Stimulated activated CD4-positive, alpha-beta T cell treated with anti-CD3 and anti-CD28 coated beads, Interleukin-12 subunit alpha, Interleukin-12 subunit beta, amount 100 ng/mL, for 4 hours (primary cell): ENCODE data around the gene TCF12.

Experiments used
- DNase-seq: peaks from one replicate; pipeline ENCODE4 v3.0.0-alpha.2; 2020

Gene TCF12

DNA sequence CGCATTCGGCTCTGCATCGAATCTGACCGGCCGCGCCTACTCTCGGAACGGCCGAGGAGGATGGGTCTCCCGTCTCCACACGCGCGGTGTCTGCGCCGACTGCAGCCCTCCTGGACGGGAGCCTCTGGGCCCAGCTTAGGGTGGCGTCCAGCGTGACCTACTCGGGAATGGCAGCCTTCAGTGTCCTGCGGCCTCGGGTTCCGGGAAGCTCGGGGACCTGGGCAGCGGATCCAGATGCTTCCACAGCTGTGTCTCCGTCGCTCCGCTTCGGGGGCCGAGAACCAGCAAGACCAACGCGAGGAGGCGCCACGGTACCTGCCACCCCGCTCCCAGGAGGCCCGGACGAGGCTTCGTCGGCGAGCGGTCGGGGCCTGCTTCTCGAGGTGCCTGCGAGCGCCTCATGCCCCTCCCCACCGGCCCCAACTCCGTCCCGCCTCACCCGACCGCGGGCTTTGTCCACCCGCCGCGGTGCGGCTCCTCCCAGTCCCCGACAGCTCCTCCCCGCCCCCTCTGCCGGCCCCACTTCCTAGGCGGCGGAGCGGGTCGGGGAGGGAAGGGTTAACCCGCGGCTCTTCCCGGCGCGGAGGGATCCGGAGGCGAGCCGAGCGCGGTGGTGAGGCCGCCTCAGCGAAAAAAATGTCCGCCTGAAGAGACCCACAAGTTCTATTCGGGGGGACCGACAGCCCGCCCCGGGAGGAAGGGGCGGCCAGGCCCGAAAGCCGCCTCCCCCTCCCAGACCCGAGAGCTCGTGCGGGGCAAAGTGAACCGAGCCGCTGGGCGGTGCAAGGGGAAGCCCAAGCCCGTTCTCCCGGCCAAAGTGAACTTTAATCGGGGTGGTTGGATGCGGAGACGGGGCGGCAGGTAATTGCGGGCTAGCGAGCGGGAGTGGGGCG is at the start of gene TCF12:
Gene TCF12, plus strand, starts transcription at position 599 of the 893 bp plus-strand sequence. CDS start 1,270 bp downstream, outside the sequence.
- DNase-seq = peak; percentile 91

DNA sequence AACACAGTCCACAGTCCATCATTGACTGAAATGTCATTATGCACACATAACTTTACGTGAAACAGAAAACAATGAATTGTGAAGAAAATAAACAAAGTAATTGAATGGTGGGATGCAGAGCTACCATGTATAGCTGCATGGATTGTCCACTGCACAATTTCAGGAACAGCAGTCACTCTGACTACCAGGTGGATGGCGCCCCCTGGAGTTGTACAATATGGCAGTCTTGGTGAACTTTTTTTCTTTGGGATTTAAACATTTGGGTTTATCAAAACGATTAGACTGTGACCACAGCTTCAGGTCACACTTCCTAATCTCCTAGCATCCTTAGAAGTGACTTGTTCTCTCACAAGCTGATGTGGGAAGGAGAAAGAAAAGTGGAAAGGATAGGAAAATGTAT is 48.9 kb upstream of the TCF12 start:
- peak; percentile 13 for DNase-seq

DNA sequence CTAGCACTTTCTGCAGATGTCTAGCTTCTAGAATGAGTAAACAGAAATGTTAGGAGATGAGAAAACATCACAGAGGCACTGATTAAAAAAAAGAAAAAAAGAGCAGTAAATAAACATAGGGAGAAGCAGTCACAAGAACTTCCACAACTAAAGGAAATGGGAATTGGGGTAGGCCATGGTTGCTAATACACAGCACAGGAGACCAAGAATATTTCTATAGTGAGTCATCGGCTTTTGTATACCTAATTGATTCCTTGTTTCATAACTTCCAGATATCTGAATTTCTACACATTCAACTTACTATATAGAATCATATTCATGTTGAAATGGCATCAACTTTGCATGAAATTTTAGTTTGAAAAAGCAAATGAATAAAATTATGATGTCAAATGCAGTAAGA is 47.3 kb upstream of the TCF12 start:
- DNase-seq = no peak

DNA sequence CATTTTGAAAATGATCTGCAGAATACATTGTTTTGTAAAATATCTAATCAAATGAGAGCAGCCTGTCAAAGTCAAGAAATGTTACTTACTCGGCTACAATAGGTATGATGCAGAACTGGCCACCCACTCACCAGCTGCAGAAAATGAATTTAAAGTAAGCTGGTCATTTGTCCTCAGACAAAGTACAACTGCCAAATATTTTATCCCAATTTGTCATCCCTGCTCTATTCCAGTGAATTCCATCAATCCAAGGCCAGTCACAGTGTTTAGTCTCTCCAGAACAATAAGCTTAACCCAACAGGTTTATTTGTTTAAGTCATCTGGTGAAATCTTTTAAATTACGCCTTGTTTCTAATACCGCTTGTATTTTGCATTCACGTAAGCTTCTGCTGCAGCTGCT is 46.6 kb upstream of the TCF12 start:
- DNase-seq = no peak

DNA sequence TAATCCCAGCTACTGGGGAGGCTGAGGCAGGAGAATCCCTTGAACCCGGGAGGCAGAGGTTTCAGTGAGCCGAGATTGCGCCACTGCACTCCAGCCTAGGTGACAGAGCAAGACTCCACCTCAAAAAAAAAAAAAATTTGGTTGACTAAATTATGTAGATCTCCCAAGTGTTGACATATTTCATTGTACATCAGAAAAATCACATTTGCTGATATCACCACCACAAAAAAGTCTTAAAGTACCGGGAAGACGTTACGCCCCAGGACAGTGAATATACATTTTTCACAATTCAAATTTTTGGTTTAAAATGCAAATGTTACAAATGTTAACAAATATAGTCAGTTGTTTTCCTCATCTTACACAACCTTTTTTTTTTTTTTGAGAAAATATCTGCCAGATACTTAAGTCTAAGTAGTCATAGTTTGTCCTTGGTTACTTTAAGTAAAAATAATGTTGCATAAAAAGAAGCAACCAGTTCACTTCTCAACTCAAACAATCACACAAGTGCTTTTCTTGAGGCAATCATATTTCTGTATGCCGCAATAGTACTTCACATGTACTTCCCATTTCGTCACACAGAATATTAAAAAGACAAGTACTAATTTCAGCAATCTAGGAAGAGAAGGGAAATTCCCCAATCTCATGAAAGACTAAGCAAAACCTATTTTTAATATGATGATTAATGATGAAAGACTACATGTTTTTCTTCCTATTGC is 41.0 kb upstream of the TCF12 start:
- DNase-seq = no peak

DNA sequence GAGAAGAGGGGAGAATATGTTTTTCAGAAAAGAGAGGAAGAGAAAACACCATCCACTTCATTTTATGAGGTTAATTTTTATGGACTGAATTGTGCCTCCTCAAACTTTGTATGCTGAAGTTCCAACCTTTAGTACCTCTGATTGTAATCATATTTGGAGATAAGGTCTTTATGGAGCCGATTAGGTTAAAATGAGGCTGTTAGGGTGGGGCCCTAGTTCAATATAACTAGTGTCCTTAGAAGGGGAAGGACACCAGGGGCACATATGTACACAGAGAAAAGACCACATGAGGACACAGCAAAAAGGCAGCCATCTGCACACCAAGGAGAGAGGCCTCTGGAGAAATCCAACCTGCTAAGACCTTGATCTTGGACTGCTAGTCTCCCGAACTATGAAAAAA is 38.9 kb upstream of the TCF12 start:
- no peak for DNase-seq

DNA sequence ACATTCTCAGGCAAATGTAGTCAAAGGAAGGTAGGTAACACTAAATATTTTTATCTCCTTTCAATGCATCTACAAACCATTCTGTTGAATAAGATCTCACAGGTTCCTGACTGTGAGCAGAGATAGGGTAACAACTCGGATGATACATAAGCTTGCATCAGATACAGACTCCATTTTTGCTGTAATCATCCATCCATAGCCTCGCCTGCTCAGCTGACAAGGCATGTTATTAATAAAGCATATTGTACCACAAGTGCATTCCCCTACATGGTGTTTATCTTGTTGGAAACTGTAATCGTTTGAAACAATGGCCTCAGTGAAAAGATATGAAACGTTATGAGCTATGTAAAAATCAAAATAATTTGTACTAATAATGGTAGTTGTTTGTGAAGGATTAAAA is 35.4 kb upstream of the TCF12 start:
- DNase-seq = no peak

DNA sequence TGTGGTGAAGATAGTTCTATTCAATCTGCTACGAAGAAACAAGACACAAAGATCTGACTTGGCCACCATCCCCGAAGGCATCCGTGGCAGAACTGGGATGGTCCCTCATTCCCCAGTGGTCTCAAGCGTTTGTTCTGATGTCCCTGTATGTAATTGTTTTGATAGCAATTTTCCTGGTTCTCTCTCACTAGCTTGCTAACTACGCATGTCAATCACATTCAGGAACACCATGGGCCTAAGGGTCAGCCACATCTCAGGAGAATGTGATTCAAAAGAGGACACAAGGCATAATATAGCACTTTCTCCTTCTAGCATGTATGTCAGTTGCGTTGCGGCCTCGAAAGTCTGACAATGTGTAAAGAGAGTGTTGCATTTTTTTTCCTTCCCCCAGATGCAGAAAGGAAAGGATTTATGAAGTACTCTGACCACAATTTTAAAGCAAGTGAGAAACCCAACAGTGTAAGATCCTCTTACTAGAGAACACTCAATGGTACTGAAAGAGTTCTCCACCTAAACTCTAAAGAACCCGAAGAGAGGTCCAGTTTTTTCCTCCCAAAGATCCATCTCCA is 32.0 kb upstream of the TCF12 start:
- no peak for DNase-seq

DNA sequence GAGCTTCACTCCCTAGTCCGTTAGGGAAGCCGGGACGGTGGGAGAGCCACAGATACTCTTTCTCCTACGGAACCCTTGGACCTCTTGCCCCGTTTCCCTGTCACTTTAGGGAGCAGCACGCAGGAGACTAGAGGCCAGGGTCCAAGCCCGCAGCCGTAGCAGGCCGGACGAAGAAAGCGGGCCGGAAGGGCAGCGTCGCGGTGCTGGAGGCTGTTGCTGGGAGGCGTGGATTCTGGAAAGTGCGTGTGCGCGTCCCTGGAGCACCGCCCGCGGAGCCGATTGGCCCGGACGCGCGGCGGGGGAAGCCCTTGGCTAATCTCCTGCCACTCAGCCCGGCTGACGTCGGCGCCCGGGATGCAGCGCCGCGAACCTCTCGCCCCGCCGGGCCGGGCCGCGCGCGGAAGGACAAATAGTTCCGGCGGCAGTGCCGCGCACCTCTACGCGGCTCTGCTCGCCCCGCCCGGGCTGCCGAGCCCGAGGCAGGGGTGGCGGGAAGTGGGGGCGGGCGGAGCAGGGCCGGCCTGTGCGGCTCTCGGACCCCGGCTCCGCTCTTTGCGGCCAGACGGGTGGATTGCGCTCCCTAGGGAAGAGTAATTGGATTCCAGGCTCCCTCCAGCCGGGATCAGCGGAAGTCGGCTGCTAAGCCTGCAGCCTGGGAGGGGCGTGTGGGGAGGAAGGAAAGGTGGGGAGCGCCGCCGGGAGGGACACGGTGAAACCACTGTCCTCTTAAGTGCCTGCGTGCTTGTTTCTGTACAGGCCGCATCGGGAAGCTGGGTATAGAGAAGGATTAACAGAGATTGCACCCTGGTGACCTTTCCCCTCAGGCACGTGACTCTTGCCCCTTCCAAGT is 31.3 kb upstream of the TCF12 start:
- DNase-seq = peak; percentile 82

DNA sequence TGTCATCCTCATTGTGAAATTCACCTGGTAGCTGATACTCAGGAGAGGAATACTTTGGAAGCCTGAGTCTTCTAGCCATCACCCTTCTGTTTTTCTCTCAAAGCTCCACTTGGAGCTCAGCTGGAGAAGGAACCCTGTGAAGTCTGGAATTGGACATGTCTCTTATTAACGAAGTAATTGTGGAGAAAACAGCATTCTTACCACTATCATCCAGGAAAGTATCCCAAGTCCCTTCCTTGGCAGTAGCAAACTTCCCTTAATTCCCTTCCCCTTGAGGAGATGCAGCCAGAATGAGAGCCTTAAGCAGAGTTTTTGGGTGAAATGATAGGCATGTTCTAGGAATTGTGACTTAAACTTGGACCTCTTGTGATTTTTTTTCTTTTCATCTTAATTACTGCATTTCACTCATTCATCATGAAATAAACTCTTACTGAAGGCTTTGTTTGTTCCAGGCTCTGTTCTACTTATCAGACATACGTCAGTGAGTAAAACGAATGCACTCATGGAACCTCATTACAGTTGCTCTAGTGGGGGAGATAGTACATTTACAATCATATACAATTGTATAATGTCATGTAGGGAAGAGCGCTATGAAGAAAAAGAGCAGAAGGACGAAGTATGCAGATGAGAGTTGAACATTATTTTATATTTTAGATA is 30.5 kb upstream of the TCF12 start:
- no peak for DNase-seq

DNA sequence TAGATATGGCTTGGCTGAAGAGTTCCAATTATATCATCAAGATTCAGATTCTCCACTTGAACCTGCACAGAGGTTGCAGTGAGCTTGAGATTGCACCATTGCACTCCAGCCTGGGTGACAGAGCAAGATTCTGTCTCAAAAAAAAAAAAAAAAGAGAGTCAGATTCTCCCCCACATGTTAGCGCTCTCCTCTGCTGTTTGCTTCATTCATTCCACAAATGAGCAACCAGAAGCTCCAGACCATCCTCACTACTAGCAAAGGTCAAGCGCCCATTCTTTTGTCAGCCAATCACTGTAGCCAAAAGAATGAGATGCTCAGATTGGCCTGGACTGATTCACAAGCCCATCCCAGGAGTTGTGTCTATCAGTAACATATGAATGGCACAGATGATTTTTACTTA is 28.4 kb upstream of the TCF12 start:
- DNase-seq = no peak

DNA sequence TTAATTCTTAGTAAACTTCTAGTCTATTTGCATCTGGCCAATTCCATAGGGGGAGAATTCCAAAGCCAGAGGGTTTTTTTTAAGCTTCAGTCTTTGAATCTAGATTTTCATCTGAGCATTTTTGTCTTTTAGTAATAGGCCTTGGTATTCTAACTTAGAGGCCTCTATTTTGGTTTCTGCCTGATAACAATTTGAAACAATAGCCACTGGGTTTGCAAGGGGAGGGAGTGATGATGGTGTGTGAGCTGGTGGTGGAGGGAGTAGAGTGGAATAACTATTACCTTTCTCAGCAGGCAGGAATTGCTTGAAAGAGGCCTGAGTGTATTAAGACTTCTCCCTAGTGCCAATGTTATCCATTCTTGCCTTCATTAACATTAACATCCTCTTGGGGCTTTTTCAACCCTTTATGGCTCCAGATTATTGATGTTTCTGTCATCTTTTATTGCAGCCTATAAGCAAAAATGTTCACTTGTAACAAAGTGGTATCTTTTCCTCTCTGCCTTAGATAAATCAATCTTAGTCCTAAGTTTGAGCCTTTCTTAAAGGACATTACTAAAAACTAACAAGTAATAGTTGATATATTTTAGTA is 26.5 kb upstream of the TCF12 start:
- no peak for DNase-seq

DNA sequence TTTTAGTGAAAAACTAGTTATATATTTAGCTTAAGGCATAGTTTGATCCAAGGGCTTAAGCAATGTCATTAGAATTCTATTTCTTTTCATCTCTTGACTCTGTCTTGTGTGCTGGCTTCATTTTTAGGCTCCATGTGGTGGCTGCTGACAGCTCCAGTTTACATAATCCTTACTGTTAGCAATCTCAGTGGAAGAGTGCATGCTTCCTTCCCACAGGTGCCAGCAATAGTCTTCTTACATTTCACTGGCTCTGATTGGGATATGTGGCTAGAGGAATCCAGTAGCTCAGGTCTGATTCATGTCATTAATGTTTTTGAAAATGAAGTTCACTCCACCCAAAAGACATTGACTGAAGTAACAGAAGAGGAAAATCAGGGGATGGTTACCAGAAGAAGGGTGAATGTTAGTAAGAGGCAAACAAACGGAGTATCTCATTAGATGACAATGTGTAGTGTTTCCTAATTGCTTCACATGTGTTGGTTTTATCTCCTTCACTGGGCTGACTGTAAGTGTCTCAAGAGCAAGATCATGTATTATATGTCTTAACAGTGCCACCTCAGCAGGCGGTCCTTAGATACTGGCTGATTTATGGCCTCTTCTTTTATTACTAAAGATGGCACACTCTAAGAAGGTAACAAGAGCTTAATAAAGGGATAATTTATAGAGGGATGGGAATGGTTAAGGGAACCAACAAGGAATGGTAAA is 25.6 kb upstream of the TCF12 start:
- DNase-seq = no peak

DNA sequence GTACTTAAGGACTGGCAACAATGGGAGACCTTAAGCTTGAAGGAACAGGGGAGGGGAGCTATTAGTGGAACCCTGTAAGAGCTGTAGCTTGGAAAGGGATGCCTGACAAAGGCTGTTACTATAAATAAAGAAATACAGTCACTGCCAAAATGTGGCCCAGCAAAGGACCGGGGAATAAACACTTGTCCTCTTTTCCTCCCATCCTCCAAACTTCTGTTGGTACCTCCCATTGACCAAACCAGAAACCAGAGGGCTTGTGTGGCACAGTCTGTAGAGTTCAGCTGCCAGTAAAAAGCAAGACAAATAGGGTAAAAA is 25.1 kb upstream of the TCF12 start:
- no peak for DNase-seq

DNA sequence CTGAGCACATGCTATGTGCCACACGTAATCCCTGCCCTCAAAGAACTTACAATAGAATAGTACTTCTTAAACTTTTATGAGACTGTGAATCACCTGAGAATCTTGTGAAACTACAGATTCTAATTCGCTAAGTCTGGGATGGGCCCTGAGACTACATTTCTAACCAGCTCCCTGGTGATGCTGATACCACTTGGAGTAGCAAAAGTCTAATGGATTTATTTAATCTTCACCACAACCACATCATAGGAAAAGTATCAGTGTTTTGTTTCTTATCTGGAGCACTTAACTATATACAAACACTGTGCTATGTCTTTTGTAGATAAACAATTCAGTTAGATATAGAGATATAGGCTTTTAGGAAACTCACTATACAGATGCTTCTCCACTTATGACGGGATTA is 23.8 kb upstream of the TCF12 start:
- no peak for DNase-seq

DNA sequence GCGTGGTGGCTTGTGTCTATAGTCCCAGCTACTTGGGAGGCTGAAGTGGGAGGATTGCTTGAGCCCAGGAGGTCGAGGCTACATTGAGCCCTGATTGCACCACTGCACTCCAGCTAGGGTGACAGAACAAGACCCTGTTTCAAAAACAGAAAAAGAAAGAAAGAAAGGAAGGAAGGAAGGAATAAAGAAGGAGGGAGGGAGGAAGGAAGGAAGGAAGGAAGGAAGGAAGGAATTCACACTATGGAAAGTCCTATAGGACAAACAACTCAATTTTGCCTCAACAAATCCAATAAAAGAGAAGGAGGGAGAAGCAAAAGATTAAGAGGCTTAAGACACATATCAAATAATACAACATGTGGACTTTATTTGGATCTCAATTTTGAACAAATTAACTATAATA is 16.5 kb upstream of the TCF12 start:
- no peak for DNase-seq

DNA sequence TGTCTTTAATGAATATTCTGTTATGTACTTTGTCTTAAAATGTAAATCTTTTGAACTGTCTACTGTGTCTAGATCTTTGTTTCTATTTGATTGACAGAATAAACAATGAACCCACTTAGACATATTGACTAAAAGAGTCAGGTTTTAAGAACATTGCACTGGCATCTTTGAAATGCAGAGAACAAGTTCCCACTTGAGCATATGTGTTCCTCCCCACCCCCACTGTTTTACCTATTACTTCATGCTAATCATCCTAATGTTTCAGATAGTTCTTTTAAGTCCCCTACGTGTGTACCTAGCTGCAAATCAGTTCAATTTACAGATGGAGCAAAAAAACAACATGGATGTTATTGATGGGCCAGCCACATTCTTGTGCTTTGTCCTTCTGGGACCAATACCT is 11.7 kb upstream of the TCF12 start:
- no peak for DNase-seq

DNA sequence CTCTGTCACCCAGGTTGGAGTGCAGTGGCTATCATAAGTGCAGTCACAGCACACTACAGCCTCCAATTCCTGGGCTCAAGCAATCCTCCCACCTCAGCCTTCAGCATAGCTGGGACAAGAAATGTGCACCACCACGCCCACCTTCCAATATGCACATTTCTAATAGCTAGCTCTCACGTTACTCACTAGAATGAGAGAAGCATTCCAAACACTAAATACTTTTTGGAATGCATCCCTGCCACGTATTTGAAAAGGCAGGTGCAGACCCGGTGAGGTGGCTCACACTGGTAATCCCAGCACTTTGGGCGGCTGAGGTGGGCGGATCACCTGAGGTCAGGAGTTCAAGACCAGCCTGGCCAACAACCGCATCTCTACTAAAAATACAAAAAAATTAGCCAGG is 7.6 kb upstream of the TCF12 start:
- no peak for DNase-seq

DNA sequence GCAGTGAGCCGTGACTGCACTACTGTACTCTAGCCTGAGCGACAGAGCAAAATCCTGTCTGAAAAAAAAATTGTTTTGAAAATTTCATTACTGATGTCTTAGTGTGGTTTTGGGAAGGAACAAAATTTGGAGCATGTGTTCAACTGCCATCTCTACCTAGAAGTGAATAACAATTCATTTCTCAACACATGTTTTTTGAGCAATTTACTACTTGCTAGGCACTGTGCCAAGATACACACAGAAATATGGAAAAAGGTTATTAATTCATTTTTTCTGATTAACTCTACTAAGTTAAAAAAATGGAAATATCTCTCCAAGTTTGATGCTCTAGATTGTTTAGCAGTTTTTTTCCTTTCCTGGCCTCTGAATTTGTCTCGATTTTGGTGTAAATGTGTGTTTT is 5.2 kb upstream of the TCF12 start:
- DNase-seq = no peak

DNA sequence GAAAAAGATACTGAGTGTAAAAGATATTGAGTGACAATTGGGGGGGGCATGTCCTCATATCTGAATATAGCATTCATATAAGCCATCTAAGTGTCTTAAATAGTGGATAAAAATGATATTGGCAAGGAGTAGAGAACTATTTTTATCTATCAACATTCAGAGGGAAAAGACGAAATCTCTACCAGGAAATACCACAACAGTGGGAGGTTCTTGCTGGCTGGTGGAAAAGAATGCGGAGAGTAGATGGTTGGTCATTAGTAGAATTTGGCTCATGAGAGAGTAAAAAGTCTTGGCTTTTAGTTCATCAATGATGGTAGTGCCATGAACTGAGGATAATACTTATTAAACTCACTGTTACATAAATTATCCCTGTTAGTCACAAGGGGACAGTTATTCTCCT is 4.8 kb upstream of the TCF12 start:
- no peak for DNase-seq

DNA sequence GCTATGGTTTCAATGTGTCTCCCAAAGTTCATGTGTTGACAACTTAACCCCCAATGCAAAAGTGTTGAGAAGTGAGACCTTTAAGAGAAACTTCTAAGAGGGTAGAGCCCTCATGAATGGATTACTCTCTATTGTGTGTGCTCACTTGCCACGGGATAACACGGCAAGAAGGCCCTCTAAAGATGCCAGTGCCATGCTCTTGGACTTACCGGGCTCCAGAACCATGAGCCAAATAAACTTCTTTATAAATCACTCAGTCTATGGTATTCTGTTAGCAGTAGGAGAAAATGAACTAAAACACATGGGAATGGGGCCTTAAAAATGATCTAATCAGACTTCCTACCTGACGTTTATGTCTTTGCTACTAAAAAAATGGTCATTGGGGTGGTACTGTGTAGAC is 2.6 kb upstream of the TCF12 start:
- no peak for DNase-seq
